COR-L47 (cell line): ENCODE measurements around the gene HKDC1.
"Not testable (repeated sequence)": the region's sequence is repeated elsewhere in the genome, so short reads cannot be mapped to it uniquely, and the experiment has no call there.

Experiments used
- DNase-seq: peaks from one replicate; lab custom pipeline; 2025; lab: John Stamatoyannopoulos, UW

Gene HKDC1

GRCh38 chr10:69241575-69241974, 21.4 kb downstream of the HKDC1 start:
- DNase-seq: no peak

DNA sequence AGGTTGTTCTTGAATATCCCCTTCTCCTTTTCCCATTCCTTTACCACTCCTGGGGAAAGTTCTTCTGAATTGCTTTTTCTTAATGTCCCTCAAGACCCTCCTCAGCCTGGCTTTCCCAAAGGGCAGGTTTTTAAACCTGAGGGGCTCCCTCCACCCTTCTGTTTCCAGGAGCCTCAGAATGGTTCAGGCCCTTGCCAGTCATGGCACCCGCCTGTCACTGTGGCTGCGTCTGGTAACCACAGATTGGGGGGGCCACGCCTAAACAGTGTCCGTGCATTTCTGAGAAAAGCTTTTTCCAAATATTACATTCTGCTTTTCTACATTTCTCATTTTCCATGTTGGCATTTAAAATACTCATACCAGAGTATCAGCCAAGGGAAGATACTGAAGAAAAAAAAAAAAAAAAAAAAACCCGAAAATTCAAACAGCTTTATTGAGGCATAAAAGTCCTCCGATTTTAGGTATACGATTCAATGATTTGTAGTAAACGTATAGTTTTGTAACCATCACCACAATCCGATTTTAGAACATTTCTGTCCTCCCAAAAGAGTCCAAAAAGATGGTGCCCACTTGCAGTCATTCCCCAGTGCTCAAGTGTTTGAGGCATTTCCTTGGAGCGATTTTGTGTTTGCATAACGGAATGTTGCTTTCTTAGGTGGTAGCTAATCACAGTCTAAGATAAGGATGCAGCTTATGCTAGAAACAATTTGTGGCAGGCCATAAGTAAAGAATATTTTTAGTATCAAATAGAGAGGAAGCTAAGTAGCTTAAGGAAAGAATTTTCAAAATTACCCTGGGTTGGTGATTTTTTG, 22.1 kb downstream of the HKDC1 start:
- DNase-seq: no peak

DNA sequence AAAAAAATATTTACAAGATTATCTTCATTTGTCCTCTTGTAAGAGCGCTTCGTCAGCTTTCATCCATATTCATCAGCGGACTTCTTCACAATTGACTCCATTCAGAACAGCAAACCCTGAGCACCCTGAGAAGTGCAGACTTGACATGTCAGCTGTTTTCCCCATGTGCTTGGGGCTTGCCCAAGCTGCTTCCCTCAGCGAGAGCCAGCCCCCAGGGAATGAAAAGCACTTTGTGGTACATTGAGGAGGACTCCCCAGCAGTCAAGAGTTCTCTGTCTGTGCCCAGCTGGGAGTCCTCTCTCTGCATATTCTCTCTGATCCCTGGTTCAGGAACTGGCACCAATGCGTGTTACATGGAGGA, 22.7 kb downstream of the HKDC1 start:
- no peak for DNase-seq

- no peak for DNase-seq
These were observed 23.7 kb downstream of the HKDC1 start for GRCh38 chr10:69243817-69244216.

DNA sequence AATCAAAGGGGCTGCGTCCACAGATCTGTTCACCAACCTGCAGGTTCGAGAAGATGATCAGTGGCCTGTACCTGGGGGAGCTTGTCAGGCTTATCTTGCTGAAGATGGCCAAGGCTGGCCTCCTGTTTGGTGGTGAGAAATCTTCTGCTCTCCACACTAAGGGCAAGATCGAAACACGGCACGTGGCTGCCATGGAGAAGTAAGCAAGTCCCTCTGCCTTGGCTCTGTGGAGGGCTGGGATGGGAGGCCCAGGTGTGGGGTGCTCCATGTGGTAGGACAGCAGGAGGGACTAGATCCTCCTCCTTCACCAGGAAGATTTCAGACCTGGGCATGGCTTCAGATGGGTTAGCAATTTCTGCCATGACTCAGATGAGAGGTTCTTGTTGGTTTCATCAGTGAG, 25.9 kb downstream of the HKDC1 start:
- DNase-seq: no peak

- DNase-seq: no peak
These were observed 26.6 kb downstream of the HKDC1 start for GRCh38 chr10:69246581-69247312.

- DNase-seq: no peak
These were observed 27.2 kb downstream of the HKDC1 start for GRCh38 chr10:69247313-69247710.

DNA sequence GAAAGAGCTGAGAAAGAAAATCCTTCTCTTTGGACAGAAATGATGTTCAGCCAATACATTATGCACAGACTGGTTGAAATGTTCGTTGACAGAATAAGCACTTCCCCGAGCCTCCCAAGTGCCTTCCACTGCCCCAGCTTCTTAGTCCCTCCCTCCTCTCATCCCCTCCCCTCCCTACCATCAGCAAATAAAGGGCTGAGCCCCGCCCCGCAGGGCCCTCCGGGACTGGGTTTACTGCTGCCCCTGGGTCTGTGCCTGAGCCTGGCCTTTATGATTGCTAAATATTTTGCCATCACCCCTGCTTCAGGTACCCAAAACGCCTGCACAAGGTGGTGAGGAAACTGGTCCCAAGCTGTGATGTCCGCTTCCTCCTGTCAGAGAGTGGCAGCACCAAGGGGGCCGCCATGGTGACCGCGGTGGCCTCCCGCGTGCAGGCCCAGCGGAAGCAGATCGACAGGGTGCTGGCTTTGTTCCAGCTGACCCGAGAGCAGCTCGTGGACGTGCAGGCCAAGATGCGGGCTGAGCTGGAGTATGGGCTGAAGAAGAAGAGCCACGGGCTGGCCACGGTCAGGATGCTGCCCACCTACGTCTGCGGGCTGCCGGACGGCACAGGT, 28.1 kb downstream of the HKDC1 start:
- DNase-seq: no peak

DNA sequence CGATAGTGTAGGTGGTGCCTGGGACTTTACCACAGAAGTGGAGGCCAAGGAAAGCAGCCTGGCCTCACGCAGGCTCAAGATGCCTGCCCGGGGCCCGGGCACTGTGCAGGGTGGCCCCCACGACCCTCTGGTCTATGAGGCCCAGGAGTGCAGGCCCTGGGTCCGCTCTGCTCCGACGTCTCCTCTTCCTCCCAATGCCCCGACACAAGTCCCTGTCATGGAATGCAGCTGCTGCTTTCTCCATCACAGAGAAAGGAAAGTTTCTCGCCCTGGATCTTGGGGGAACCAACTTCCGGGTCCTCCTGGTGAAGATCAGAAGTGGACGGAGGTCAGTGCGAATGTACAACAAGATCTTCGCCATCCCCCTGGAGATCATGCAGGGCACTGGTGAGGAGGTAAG, 29.9 kb downstream of the HKDC1 start:
- no peak for DNase-seq

DNA sequence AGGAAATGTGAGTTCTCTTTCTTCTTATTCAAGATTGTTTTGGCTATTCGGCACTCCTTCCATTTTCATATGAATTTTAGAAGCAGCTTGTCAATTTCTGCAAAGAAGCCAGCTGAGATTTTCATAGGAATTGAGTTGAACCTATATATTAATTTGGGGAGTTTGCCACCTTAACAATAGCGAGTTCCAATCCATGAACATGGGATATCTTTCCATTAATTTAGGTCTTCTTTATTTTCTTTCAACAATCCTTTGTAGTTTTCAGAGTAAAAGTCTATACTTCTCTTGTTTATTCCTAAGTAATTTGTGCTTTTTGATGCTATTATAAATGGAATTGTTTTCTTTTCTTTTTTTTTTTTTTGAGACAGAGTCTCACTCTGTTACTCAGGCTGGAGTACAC, 31.3 kb downstream of the HKDC1 start:
- not testable (repeated sequence) for DNase-seq

DNA sequence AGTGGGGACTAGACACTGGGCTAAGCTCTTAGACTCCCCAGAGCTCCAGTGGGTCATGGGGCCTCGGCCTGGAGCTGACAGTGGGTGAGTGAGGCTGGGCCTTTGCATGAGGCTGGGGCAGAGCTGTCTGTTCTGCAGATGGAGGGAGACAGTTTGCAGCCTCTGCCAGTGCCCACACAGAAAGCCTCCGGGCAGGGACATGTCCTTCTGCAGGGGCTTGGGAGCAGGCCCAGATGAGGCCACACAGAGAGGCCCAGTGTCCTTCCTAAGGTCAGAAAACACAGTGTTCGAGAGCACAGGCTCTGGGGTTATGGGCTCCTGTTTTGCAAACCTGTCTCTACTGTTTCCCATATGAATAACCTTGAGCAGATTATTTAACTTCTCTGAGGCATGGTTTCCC, 33.0 kb downstream of the HKDC1 start:
- DNase-seq: no peak

DNA sequence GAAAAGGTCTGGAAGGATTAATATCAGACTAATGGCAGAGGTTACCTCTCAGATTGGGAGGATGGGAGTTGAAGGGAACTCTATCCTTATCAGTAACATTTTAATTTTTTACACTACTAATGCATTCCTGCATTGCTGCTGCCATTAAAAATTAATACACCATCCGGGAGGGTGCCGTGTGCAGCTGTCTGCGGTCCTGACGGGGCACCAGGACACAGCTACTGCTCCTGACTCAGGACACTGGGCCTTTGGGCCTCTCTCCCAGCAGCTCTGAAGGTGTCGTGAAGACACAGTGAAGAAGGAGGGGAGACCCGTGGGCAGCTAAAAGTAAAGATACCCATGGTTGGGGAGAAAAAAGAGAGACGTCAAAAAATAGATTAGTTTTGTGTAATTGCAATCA, 34.7 kb downstream of the HKDC1 start:
- no peak for DNase-seq

DNA sequence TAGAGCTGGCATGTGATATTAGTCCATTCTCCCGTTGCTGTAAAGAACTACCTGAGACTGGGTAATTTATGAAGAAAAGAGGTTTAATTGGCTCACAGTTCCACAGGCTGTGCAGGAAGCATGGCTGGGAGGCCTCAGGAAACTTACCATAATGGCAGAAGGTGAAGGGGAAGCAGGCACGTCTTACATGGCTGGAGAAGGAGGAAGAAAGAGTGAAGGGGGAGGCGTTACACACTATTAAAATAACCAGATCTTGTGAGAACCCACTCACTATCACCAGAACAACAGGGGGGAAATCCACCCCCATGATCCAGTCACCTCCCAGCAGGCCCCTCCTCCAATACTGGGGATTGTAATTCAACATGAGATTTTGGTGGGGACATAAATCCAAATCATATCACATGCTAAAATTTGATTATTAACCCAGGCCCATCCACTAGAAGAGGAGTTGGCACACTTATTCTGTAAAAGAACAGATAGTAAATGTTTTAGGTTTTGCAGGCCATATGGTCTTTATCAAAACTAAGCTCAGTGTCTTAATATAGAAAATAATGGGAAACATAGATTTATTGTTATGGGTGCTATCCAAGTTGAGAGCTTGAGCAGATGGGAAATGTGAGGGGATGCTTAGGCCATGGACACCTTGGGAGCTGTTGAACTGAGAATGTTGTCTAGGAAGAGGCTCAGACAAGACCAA, 39.6 kb downstream of the HKDC1 start:
- no peak for DNase-seq

- no peak for DNase-seq
These were observed 41.1 kb downstream of the HKDC1 start for GRCh38 chr10:69261184-69261583.

DNA sequence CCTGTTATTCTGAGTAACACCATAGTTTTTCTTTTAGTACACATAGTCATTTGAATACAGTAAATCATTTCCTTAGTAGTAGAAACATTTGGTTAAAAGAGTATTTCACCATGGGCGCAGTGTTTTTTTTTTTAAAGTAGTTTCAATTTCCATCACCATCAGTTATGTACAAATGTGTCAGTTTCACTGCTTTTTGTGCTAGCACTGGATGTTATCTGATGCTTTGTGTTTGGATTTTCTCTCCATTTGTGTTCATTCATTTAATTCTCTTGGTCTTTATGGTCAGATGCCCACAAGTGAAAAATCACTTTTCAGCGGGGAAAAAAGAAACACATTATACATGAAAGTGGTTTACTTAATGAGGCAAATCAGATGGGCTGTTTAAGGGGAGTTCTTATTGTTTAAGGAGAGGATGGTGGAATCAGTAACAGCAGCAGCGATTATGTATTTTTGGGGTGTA, 42.2 kb downstream of the HKDC1 start:
- no peak for DNase-seq

GRCh38 chr10:69265521-69265920, 45.4 kb downstream of the HKDC1 start:
- no peak for DNase-seq

- no peak for DNase-seq
These were observed 48.8 kb downstream of the HKDC1 start for GRCh38 chr10:69268761-69269416.

DNA sequence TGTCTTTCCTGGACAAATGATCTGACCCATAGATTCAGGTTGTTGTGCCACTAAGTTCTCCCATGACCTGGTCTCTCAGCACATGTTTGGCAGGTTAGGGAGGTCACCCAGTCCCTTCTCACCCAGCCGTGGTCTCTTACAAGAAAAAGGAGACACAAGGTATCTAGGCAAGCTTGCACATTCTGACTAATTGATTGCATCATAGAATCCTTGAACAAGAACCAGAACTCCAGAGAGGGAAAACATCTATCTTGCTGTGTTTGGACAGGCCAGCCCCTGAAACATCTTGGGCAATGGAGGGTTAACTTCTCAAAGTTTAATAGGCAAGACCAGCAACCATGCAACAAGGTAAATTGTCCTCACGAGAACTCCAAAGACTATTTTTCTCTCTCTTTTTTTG, 49.6 kb downstream of the HKDC1 start:
- no peak for DNase-seq

DNA sequence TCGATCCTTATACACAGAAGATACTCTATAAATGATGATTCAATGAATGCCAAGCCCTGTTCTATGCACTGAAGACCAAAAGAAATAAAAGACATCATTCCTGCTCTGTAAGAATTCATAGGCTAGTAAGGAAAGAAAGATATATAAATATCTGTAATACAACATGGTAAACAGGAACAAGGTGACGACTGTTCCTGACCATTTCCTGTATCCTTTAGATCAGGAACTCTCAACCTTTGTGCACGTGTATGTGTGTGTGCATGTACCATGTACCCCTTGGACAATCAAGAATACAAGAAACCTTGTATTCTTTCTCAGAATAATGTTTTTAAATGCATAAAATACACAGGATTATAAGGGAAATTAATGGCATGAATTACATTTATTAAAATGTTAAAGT, 50.9 kb downstream of the HKDC1 start:
- no peak for DNase-seq

DNA sequence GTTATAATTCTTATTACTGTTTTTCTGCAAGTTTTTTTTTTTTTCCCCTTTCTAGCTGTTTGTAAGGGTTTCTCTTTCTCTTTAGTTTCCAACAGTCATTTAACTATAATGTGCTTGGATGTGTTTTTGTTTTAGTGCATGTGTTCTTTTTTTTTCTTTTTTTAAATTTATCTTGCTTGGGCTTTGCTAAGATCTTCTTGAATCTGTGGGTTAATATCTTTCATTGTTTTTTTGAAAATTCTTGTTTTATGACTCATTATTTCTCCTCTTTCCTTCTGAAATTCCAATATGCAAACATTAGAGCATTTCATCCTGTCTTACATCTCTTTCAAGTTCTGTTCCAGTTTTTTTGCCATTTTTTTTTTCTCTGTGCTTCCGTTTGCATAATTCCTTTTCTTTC, 52.5 kb downstream of the HKDC1 start:
- no peak for DNase-seq

DNA sequence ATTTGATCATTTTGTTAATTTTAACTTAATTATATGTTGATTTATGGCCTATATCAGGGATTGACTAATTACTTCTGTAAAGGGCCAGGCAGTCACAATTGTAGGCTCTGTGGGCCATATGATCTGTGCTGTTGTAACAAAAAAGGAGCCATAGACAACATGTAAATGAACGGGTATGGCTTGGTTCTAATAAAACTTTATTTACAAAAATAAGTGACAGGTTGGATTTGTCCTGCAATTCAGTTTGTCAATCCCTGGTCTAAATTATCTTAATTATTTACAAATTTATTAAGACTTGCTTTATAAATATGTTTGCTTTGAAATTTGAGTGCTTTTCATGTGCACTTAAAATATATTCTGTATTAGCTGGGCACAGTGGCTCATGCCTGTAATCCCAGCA, 55.3 kb downstream of the HKDC1 start:
- DNase-seq: no peak

DNA sequence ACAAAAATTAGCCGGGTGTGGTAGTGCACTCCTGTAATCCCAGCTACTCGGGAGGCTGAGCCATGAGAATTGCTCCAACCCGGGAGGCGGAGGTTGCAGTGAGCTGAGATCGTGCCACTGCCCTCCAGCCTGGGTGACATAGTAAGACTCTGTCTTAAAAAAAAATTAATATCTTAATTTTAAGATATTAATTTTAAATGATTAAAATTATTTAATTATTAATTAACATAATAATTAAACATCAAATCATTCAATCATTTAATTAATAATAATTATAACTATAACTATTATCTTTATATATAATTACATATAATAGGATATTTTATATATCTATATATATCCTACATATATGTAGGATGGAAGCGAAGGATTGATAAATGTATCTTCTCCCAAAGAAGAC, 56.4 kb downstream of the HKDC1 start:
- DNase-seq: no peak
